Stimulated activated naive CD4-positive, alpha-beta T cell (primary cell): Measurements from ENCODE around the gene SH3GLB2.
A peak's percentile ranks its signal among the peaks of the same experiment; 100 is the strongest.
"Not testable (repeated sequence)": the region's sequence is repeated elsewhere in the genome, so short reads cannot be mapped to it uniquely, and the experiment has no call there.

Experiments used
- DNase-seq, 6 experiments: peaks; one replicate each; lab custom pipeline; 2025; lab: John Stamatoyannopoulos, UW

SH3GLB2 gene

GRCh38 chr9:128999581-129000206, 28.4 kb downstream of the SH3GLB2 start:
- no peak for DNase-seq

GRCh38 chr9:128998462-128998861, 29.7 kb downstream of the SH3GLB2 start:
- no peak for DNase-seq

GRCh38 chr9:128995791-128996190, 32.3 kb downstream of the SH3GLB2 start:
- peak in 1 of 6 experiments; percentile 6 for DNase-seq

- DNase-seq, result no peak
Measured at GRCh38 chr9:128992995-128993394, 35.1 kb downstream of the SH3GLB2 start.

GRCh38 chr9:128987805-128988204, 40.3 kb downstream of the SH3GLB2 start:
- no peak for DNase-seq

GRCh38 chr9:128986671-128987070, 41.5 kb downstream of the SH3GLB2 start:
- no peak for DNase-seq

GRCh38 chr9:128983536-128983935, 44.6 kb downstream of the SH3GLB2 start:
- no peak for DNase-seq

- DNase-seq, result no peak
Measured at GRCh38 chr9:128979111-128979510, 49.0 kb downstream of the SH3GLB2 start.

- DNase-seq, result no peak
Measured at GRCh38 chr9:128972956-128973355, 55.2 kb downstream of the SH3GLB2 start.

GRCh38 chr9:128969491-128969890, 58.6 kb downstream of the SH3GLB2 start:
- DNase-seq, result no peak

- not testable (repeated sequence) for DNase-seq
Measured at GRCh38 chr9:128961403-128961802, 66.7 kb downstream of the SH3GLB2 start.
